HG03103 (cell line): ENCODE data around the gene SSC4D.
"Not testable (repeated sequence)": the region's sequence is repeated elsewhere in the genome, so short reads cannot be mapped to it uniquely, and the experiment has no call there.

Experiments used
- ATAC-seq: cut with Tn5 transposase; IDR thresholded peaks from one replicate; pipeline ENCODE4 v1.9.1; 2021; ENCODE audit warnings: low read depth; ENCODE audit not compliant: unreplicated experiment

SSC4D gene

DNA sequence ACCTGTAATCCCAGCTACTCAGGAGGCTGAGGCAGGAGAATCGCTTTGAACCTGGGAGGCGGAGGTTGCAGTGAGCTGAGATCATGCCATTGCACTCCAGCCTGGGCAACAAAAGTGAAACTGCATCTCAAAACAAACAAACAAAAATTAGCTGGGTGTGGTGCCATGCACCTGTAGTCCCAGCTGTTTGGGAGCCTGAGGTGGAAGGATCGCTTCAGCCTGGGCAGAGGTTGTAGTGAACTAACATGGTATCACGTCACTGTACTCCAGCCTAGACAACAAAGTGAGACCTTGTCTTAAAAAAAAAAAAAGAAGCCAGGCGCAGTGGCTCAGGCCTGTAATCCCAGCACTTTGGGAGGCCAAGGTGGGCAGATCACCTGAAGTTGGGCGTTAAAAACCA lies 21.7 kb downstream of the SSC4D start:
- not testable (repeated sequence) for ATAC-seq

DNA sequence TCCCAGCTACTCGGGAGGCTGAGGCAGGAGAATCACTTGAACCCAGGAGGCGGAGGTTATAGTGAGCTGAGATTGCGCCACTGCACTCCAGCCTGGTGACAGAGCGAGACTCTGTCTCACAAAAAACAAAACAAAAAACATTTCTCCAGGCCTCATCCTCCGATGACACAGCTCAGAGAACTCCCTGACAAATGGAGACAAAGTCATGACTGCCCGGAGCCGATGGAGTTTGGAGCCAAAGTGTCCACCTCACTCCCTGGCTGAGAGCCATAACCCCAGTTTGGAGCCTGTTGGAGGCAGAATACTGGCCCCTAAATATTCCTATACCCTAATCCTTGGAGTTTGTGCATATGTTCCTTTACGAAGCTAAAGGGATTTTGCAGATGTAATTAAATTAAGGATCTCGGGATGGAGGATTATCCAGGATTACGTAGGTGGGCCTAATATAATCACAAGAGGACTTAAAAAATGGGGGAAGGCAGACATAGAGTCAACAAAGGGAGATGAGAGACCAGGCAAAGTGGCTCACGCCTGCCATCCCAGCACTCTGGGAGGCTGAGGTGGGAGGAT lies 22.7 kb downstream of the SSC4D start:
- no peak for ATAC-seq

DNA sequence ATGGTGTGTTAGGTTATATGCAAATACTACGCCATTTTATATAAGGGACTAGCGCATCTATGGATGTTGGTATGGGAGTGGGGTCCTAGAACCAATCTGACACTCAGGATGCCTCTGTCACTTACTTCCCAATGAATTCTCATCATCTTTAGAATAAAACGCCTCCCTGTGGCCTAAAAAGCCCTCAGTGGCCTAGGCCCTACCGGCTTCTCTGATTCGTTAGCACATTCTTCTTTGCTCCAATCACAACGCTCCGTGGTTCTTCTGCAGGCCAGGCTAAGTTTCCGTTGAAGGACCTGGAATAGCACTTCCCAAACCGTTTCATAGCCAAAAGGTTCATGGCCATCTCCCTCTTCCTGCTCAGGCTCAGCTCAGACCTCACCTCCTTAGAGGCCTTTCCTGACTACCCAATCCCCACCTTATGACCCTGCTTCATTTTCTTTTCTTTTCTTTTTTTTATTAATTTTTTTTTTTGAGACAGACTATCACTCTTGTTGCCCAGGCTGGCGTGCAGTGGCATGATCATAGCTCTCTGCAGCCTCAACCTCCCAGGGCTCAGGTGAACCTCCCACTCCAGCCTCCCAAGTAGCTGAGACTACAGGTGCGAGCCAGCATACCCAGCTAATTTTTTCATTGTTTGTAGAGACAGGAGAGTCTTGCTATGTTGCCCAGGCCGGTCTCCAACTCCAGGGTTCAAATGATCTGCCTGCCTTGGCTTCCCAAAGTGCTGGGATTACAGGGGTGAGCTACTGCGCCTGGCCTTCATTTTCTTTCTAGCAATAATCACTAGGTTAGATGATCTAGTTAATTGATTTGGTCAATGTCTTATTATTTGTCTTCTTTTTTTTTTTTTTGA lies 26.2 kb downstream of the SSC4D start:
- no peak for ATAC-seq

DNA sequence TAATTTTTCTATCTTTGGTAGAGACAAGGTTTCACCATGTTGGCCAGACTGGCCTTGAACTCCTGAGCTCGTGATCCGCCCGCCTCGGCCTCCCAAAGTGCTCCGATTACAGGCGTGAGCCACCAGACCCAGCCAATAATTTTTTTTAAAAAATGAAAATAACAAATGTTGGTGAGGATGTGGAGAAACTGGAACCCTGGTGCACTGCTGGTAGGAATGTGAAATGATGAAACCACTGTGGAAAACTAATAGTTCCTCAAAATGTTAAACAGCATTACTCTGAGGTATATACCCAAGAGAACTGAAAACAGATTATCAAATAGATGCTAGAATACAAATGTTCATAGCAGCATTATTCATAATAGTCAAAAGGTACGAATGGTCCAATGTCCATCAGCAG lies 27.7 kb downstream of the SSC4D start:
- no peak for ATAC-seq

DNA sequence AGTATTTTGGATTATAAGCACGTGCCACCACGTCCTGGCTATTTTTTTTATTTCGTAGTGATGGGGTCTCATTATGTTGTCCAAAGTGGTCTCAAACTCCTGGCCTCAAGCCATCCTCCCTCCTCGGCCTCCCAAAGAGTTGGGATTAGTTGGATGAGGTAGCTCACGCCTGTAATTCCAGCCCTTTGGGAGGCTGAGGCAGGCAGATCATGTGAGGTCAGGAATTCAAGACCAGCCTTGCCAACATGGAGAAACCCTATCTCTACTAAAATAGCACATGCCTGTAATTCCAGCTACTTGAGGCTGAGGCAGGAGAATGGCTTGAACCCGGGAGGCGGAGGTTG lies 28.9 kb downstream of the SSC4D start:
- ATAC-seq: no peak

DNA sequence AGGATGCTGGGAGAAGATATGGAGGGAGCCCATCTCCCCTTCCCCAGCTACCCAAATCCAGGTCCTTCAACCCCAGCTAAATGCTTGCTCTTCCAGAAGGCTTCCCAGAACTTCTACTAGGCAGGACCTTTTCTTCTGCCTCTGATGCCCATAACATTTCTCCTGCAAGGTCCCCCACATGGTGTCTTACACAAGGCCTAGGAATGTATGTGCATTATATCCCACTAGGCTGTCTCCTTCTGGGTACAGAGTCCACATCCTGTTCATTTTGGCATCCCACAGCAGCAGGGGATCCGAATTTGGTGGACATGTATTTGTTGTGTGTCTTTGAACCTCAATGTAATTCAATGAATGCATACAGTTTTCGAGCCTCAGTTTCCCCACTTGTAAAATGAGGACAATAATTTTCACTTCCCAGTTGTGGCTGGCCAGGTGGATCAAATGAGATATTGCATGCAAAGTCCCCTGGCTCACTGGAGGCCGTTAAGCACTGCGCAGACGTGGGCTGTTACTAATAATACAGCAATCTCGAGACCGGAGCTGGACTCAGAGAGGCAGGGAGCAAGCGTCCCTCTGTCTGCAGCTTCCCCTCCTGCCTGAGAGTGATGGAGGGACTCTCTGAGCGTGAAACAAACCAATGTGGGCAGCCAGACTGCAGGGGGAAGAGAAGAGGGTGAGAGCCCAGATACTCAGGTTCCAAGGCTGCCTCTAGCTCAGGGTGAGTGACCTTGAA lies 32.1 kb downstream of the SSC4D start:
- ATAC-seq: no peak

DNA sequence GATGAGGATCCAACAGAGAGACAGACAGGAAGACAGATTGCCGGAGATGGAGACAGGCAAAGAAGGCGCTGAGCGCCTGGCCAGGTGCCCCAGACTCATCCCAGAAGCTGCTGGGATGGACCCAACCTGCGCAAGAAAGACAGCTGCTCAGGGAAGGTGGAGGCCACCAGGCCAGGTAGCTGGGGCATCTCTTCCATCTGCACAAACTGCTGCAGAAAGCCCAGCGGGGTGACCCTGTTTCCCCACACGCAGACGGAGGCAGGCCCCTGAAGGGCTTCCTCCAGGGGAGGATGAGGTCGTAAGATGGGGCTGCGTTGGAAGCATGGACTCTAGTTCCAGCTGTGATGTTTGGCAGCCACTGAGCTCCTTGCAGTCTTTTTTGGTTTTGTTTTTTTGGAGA lies 34.2 kb downstream of the SSC4D start:
- no peak for ATAC-seq

DNA sequence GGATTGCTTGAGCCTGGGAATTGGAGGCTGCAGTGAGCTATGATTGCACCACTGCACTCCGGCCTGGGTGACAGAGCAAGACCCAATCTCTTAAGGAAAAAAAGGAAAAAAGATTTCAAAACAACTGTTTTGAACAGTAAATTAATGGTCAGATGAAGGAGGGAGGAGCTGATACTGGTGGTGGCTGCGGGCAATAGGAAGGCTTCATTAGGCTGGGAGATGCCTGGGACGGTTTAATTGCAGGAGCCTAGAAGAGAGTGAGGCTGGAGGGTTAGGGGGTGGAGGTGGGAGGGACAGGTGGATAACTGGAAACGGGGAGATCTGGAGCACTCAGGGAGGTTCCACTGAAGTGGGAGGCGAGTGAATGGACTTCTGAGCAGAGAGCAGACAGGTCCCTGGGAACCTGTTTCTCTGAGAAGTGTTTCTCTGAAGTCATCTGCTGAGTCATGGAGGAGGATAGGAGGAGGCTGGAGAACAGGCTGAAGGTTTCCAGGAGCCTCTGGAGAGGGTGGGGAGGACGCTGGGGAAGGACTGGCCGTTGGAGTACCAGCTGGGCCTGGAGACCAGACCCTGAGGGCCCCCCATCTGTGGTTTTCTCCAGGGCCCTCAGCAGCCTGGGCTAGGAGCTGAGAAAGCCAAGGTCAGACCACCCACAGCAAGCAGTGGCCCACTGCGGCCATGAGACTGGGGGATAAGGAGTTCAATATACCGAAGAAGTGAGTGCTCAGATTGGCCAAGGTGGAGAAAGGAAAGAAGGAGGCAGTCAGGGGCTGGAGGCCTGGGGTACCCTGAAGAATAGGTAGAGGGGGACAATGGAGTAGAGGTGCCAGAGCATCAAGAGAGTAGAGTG lies 36.3 kb downstream of the SSC4D start:
- no peak for ATAC-seq

DNA sequence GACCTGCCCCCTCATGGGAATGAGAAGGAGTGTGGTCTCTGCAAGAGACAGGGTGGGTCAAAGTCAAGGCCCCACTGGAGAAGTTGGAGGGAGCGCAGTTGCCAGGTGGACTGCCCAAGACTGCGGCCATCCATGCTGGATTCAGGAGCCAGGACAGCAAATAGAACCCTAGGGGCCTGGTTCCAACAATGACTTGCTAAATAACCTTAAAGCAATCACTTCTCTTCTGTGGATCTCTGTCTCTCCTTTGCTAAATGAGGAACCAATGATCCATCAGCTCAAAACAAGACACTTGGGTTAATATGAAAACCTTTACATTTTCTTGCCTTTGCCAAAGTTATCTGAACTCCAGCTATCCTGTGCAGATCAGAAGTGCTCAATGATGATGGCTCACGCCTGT lies 38.1 kb downstream of the SSC4D start:
- no peak for ATAC-seq

DNA sequence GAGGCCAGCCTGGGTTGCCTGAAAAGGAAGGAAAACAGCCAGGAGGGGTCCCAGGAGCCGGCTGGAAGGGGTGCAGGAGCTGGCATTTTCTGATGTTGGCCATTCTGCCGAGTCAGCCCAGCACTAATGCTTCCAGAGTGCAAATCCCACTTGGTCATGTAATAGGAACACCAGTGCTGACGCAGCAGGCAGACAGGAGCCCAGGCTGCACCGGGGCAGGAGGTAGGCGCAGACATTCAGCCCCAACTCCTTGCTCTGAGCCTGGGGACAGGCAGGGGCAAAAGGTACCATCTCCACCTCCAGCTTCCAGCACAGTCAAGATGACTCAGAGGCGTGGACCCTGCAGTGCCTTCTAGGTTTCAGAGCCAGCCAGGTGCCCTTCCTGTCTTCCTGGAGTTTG lies 40.5 kb downstream of the SSC4D start:
- no peak for ATAC-seq

DNA sequence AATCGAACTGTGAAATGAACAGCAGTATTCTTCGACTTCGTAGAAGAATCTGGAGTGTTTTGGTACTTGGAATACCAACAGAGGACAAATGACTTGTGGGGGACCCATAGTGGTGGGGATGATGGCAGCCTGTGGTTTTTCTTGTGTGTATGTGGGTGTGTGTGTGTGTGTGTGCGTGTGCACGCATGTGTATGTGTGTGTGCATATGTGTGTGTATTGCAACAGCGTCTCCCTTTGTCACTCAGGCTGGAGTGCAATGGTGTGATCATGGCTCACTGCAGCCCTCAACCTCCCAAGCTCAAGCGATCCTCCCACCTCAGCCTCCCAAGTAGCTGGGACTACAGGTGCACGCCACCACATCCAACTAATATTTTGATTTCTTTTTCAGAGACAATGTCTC lies 41.3 kb downstream of the SSC4D start:
- no peak for ATAC-seq

DNA sequence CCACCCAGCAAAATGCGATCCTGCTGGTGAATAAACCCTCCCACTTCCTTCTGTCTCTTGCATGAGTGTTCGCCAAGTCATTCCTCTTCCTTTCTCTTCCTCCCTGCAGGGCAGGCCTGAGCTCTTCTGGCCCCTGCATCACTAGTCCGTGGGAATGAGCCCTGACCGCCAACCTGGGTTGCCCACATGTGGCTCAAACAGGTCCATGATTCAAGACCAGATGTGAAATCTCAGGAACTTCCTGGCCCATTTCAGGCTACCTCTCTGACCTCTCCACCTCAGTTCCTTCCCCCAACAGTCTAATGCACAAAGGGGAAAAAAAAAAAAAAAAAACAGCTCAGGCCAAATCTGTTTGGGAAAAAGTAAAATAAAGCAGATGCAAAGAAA lies 45.3 kb downstream of the SSC4D start:
- ATAC-seq: no peak

DNA sequence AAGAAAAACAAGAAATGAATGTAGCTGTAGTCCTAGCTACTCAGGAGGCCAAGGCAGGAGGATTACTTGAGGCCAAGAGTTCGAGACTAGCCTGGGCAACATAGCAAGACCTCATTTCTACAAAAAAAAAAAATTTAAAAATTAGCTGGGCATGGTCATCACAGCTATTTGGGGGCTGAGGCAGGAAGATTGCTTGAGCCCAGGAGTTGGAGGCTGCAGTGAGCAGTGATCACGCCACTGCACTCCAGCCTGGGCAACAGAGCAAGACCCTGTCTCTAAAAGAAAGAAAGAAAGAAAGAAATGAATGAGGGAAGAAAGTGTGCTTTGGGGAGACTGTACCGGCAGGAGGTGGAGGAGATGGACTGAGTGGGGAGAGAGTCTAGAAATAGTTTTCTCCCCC lies 45.7 kb downstream of the SSC4D start:
- not testable (repeated sequence) for ATAC-seq

DNA sequence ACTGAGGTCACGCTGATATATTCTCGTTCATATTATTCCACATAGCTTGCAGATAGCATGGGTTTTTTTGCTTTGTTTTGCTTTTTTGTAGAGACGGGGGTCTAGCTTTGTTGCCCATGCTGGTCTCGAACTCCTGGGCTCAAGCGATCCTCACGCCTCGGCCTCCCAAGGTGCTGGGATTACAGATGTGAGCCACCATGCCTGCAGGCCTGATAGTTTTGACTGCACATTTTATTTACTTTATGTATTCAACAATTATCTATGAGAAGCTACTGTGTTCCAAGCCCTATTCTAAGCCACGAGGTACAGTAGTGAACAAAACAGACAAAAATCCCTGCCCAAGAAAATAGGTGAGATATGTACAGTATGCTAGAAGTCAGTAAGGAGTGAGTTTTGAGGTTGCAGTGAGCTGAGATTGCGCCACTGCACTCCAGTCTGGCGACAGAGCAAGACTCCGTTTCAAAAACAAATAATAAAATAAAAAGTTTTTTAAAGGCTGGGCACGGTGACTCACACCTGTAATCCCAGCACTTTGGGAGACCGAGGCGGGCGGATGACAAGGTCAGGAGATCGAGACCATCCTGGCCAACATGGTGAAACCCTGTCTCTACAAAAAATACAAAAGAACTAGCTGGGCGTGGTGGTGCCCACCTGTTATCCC lies 49.4 kb downstream of the SSC4D start:
- ATAC-seq: no peak

DNA sequence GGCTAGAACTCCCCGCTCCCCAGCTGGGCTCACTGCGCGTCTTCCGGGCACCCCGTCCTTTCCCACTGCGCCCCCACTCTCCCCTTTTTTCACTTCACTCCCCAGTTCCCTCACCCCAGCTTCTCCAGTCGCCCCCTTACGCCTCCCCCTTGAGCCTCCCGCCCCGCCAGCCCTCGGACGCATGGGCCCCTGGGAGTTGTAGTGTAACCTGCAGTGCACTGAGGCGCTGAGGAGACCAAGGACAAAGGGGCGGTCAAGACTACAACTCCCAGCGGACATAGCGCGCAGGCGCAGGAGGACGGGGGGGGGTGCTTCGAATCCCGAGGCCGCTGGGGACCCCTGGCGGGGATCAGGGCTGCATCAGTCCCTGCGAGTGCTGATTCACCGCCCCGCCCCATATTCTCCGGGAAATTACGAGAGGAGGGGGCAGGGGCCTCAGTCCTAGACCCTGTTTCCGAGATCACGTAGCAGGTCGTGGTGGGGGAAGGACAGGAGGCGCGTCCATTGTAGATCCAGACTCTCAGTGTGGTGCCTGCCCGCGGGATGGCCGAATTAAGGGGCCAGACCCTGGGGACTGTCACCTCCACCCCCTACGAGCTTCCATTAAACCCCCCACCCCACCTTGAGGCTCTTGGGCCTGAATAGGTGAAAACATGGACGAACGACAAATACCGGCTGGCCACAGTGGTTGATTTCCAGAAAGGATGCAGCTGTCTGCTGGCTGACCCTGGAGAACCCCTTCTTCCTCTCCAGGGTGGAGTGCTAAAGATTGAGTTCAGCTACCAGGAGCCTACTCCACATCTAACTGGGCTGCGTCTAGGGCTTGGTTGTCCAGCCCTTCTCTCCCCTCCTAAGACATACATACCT lies 50.2 kb downstream of the SSC4D start:
- peak; percentile 93 for ATAC-seq

DNA sequence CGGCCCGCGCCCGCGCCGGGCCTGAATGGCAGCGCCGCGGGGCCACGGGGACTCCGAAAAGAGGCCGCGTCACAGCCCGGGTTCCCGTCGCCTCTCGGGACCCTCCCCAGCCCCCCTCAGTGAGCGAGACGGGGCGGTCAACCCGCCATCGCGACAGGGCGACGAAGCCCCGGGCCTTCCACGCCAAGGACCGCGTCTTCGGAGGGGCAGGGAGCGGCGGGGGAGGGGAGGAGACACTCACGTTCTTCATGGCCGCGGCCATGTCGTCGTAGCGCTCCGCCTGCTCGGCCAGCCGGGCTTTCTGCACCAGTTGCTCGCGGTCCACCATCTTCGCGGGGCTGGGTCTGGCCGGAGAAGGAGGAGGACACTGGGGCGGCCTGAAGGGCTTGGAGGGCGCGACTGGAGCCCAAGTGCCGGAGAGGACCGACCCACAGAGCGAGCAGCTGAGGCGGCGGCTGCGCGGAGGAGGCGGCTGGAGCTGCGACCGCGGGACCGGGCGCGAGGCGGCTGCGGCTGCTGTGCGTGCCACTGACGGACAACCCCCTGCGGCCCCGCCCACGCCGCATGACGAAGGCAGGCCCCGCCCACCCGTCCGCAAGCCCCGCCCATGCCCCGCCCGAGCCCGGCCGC lies 50.9 kb downstream of the SSC4D start, which contains the start of gene YWHAG:
TSS of gene YWHAG (minus strand) at position 511 of the 630 bp plus-strand sequence. CDS start at position 328, 183 bp downstream.
- peak; percentile 39 for ATAC-seq

DNA sequence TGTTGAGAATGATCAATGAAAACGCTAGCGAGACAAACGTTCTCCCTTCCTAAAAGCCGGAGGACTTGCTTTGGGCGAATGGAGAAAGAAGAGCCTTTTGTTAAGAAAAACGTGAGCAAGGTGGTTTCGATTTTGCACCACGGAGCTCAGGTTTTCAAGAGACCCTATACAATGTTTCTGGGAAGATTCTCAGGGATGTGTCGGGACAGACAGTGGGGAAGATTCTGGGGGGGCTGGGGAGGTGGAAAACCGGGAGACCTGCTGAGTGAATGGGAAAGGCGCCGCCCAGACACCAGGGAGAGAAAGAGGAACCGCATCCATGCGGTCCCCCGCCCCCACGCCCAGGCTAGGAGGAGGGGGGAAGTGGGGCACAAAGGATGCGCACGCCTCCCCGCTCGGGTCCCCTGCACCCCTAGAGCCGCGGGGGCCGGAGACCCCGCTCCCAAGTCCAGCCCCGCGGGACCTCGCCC lies 51.5 kb downstream of the SSC4D start:
- peak; percentile 15 for ATAC-seq

DNA sequence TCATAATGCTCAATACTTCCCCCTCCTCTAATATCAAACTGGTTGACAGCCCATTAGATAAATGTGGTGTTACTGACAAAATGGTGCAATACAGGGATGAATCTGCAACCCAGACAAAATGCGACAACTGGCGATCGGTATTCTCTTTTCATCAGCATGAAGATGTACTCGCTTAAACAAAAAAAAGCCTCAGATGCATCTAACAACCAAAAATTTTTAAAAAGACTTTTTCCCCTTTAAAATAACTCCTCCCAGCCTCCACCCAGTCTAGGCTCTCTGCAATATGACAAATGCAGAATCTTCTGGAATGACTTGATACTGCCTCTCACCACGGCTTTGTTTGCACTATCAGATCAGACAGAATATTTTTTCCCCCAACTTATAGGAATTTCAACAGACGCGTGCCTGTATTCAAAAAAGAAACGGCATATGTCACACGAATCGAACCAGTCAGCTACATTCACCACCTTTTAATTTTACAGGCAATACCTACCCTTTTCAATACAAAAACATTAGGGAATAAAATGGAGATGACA lies 52.0 kb downstream of the SSC4D start:
- no peak for ATAC-seq
